ACC112 (cell line): ENCODE results near the gene NECAB2.

ENCODE experiments used
- H2AFZ ChIP-seq: fragments of 200-600 bp; sonication (generic); one replicate; pipeline ENCODE4 v1.6.0; 2017; ENCODE audit warnings: antibody characterized with exemption, low read length; ENCODE audit not compliant: unreplicated experiment
- H3K27ac ChIP-seq: fragments of 200-600 bp; sonication (generic); 2 replicates; pipeline ENCODE4 v1.5.1; 2014; ENCODE audit warnings: low read depth, mild to moderate bottlenecking, antibody characterized with exemption, low read length, moderate library complexity
- H3K27me3 ChIP-seq: fragments of 200-600 bp; sonication (generic); 2 replicates; pipeline ENCODE4 v1.6.1; 2014; ENCODE audit warnings: mild to moderate bottlenecking, antibody characterized with exemption, low read length, moderate library complexity, mixed read lengths; ENCODE audit not compliant: insufficient read depth
- H3K36me3 ChIP-seq: fragments of 200-600 bp; sonication (generic); 2 replicates; pipeline ENCODE4 v1.6.1; 2016; ENCODE audit warnings: mild to moderate bottlenecking, antibody characterized with exemption, low read length, moderate library complexity, mixed read lengths; ENCODE audit not compliant: insufficient read depth
- H3K4me1 ChIP-seq: fragments of 200-600 bp; sonication (generic); one replicate; pipeline ENCODE4 v1.6.1; 2016; ENCODE audit warnings: low read length, mixed read lengths; ENCODE audit not compliant: insufficient read depth, unreplicated experiment, control insufficient read depth
- H3K4me3 ChIP-seq: fragments of 200-600 bp; sonication (generic); 2 replicates; pipeline ENCODE4 v1.5.1; 2014; ENCODE audit warnings: mild to moderate bottlenecking, low read depth, low read length
- H3K79me2 ChIP-seq: fragments of 200-600 bp; sonication (generic); one replicate; pipeline ENCODE4 v1.6.0; 2016; ENCODE audit warnings: low read length; ENCODE audit not compliant: control insufficient read depth, unreplicated experiment, insufficient read depth

NECAB2 gene

DNA sequence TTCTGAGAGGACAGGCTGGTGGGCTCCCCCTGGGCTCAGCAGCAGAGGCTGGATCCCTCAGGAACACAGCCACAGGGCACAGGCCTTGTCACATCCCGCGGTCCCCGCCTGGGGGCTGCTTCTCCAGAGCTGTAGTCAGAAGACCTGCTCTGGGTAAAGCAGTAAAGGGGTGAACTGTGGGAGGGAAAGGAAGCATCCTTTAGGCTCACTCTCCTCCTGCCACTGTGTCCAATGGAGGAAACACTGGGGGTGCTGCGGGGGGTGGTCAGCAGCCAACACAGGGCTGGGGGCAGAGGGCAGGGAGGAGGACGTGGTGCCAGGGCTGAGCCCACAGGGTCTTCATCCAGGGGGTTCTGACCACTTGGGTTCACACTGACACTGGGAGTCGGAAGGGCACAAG is 79.6 kb downstream of the NECAB2 start:
- Histone ChIP-seq H3K4me3 (no peak overlapping the region), H3K4me1 (no peaks in the 10 kb centered on the region), H2AFZ (no peak overlapping the region), H3K79me2 (no peaks in the 10 kb centered on the region), H3K27ac (no peak overlapping the region), H3K27me3 (no peaks in the 10 kb centered on the region; the same call in 1 of the 2 replicates), H3K36me3 (no peaks in the 10 kb centered on the region)

GRCh38 chr16:84048270-84048669 is 80.2 kb downstream of the NECAB2 start:
- Histone ChIP-seq H3K27me3 (no peaks in the 10 kb centered on the region), H3K79me2 (no peaks in the 10 kb centered on the region), H3K4me1 (no peaks in the 10 kb centered on the region), H3K4me3 (no peak overlapping the region), H3K36me3 (no peaks in the 10 kb centered on the region), H2AFZ (no peak overlapping the region), H3K27ac (no peak overlapping the region)

DNA sequence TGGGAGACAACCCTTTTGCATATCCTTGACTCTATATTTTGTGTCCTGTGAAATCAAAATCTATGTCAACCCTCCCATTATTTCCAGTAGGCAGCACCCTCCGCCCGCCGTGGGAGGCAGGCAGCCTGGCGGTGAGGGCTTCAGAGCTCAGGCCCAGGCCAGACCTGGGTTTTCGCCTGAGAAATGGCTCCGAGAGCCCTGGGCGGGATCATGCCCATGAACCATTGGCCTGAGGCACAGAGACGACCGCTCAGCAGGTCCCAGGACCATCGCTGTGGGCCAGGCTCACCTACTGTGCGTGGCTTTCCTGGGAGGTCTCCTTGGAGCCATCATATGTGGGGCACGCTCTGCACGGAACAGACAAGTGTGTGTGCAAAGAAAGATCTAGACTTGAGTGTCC is 80.8 kb downstream of the NECAB2 start:
- Histone ChIP-seq H3K36me3 (no peaks in the 10 kb centered on the region), H3K27ac (no peak overlapping the region)

GRCh38 chr16:84049403-84050060 is 81.5 kb downstream of the NECAB2 start:
- H3K27me3 ChIP-seq = no peaks in the 10 kb centered on the region
- H3K36me3 ChIP-seq = no peaks in the 10 kb centered on the region
- H3K4me3 ChIP-seq = no peak overlapping the region
- H3K79me2 ChIP-seq = no peaks in the 10 kb centered on the region
- no peak overlapping the region for H2AFZ ChIP-seq
- no peaks in the 10 kb centered on the region for H3K4me1 ChIP-seq
- H3K27ac ChIP-seq = no peak overlapping the region

More for the DNA sequence above, 80.8 kb downstream of the NECAB2 start:
- H3K4me1 ChIP-seq = no peaks in the 10 kb centered on the region
- no peak overlapping the region for H3K4me3 ChIP-seq
- no peaks in the 10 kb centered on the region for H3K27me3 ChIP-seq
- H3K79me2 ChIP-seq = no peaks in the 10 kb centered on the region
- no peak overlapping the region for H2AFZ ChIP-seq

DNA sequence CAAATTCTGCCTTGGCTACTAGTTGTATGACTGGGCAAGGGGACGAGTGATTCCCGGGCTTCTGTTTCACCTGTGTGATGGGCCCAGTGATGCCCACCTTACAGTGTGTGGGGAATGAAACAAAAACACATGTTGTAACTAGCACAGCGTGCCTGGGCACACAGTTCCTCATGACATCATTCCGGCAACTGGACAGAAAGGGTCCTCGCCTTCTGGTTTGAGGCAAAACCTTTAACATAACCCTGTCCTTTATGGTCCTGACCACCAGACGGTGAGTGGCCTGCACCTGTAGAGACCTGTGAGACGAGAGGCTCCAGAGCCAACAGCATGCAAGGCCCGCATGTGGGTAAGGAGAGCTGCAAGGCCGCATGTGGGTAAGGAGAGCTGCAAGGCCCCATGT is 82.3 kb downstream of the NECAB2 start:
- no peaks in the 10 kb centered on the region for H3K4me1 ChIP-seq
- no peak overlapping the region for H3K27ac ChIP-seq
- no peaks in the 10 kb centered on the region for H3K27me3 ChIP-seq
- H3K36me3 ChIP-seq = no peaks in the 10 kb centered on the region
- no peaks in the 10 kb centered on the region for H3K79me2 ChIP-seq
- H3K4me3 ChIP-seq = no peak overlapping the region
- H2AFZ ChIP-seq = no peak overlapping the region

DNA sequence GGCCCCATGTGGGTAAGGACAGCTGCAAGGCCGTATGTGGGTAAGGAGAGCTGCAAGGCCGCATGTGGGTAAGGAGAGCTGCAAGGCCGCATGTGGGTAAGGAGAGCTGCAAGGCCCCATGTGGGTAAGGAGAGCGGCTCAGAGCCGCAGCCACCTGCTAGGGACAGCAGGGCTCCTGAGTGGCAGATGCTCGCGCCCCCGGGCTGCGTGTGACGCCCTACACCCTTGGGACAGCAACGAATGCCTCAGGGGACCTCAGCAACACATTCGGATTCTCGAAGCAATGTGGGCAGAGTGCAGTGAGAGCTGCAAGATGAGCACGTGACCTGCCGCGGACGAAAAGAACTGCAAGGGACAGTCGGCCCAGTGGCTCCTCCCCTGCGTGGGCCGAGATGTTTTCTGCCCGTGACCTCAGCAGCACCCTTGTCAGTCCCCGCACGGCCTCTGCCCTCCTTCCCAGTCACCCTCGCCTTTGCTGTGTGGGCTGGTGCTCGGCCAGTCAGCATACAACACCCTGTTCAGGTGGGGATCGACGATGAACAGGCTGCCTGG is 84.1 kb downstream of the NECAB2 start:
- Histone ChIP-seq H3K27ac (no peak overlapping the region), H3K4me3 (no peak overlapping the region), H3K4me1 (no peaks in the 10 kb centered on the region), H3K79me2 (no peaks in the 10 kb centered on the region), H3K27me3 (no peaks in the 10 kb centered on the region), H3K36me3 (no peaks in the 10 kb centered on the region), H2AFZ (no peak overlapping the region)
